GM18507 (cell line): ENCODE data around the gene GPM6B.
A peak's percentile ranks its signal among the peaks of the same experiment; 100 is the strongest.
"Not testable (repeated sequence)": the region's sequence is repeated elsewhere in the genome, so short reads cannot be mapped to it uniquely, and the experiment has no call there.

ENCODE experiments used
- DNase-seq: peaks from one replicate; pipeline ENCODE4 v3.0.0; 2011; ENCODE audit warnings: low read depth; ENCODE audit not compliant: insufficient read length; ENCODE audit errors: extremely low spot score
- FAIRE-seq: peaks from 2 replicates; lab custom pipeline; 2011; peaks lifted over from hg19 to GRCh38; lab: Jason Lieb, UNC

Gene GPM6B

GRCh38 chrX:13741695-13742094 is 75.2 kb downstream of the GPM6B start:
- DNase-seq = no peak

GRCh38 chrX:13734278-13735172 is 82.4 kb downstream of the GPM6B start, which contains the start of the genes OFD1 and TRAPPC2:
Gene OFD1 (plus strand): TSS chrX:13734748. CDS start chrX:13735072, 324 bp downstream.
Gene TRAPPC2 (minus strand): TSS chrX:13734620. CDS start chrX:13719963, 14,657 bp downstream.
- FAIRE-seq (peak; percentile 99), DNase-seq (peak; percentile 56)

More at GRCh38 chrX:13741695-13742094, 75.2 kb downstream of the GPM6B start:
- peak; percentile 76 for FAIRE-seq

GRCh38 chrX:13733506-13733905 is 83.4 kb downstream of the GPM6B start:
- DNase-seq (no peak), FAIRE-seq (no peak)

GRCh38 chrX:13732246-13733067 is 84.4 kb downstream of the GPM6B start:
- FAIRE-seq = no peak
- no peak for DNase-seq

- not testable (repeated sequence) for FAIRE-seq
Observed at GRCh38 chrX:13730523-13730922, 86.4 kb downstream of the GPM6B start.

GRCh38 chrX:13726583-13726982 is 90.3 kb downstream of the GPM6B start:
- DNase-seq, FAIRE-seq: not testable (repeated sequence)

More at GRCh38 chrX:13730523-13730922, 86.4 kb downstream of the GPM6B start:
- not testable (repeated sequence) for DNase-seq

GRCh38 chrX:13724878-13725277 is 92.0 kb downstream of the GPM6B start:
- not testable (repeated sequence) for DNase-seq, FAIRE-seq

- DNase-seq (no peak), FAIRE-seq (no peak)
Observed at GRCh38 chrX:13721819-13722519, 94.9 kb downstream of the GPM6B start.

- DNase-seq = no peak
- no peak for FAIRE-seq
Observed at GRCh38 chrX:13721371-13721770, 95.5 kb downstream of the GPM6B start.
